ENCODE measurements around the gene GLOD5. TPM values are rescaled to one million over a fixed set of nuclear protein-coding genes. Genes with fewer than 3 reads are reported as not detected.

Gene GLOD5
- total and polyA plus RNA-seq, 2 of the 4 experiments (the other 2 are of a cell fraction), result not detected

DNA sequence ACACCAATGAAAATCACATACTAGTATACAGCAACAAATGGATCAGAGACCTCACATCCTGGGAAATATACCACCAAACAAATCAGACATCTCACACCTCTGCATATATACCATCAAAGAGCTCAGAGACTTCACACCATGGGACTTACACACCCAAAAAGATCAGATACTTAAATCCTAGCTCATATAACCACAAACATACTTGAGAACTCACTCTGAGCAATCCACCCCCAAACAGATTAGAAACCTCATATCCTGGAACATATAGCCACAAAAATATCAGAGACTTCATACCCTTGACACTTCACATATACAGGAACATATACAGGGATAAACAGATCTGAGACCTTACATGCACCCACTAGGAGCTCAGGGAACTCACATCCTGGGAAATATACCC lies 32.9 kb upstream of the GLOD5 start:
- TF ChIP-seq BHLHE40 (IDR thresholded peaks at IDR 0.05; ENCODE audit: low read depth, low read length) (no peak), CEBPB (IDR thresholded peaks at IDR 0.05; ENCODE audit: low read depth, low read length) (no peak), POLR2A (IDR thresholded peaks at IDR 0.05; ENCODE audit: low read depth, low read length) (no peak), CHD1 (IDR thresholded peaks at IDR 0.05; ENCODE audit: low read depth, low read length) (no peak), MAFK (IDR thresholded peaks at IDR 0.05; ENCODE audit: low read depth, low read length) (no peak), RFX5 (IDR thresholded peaks at IDR 0.05; ENCODE audit: low read depth, low read length) (no peak)
- TF ChIP-seq, protein P1, sequence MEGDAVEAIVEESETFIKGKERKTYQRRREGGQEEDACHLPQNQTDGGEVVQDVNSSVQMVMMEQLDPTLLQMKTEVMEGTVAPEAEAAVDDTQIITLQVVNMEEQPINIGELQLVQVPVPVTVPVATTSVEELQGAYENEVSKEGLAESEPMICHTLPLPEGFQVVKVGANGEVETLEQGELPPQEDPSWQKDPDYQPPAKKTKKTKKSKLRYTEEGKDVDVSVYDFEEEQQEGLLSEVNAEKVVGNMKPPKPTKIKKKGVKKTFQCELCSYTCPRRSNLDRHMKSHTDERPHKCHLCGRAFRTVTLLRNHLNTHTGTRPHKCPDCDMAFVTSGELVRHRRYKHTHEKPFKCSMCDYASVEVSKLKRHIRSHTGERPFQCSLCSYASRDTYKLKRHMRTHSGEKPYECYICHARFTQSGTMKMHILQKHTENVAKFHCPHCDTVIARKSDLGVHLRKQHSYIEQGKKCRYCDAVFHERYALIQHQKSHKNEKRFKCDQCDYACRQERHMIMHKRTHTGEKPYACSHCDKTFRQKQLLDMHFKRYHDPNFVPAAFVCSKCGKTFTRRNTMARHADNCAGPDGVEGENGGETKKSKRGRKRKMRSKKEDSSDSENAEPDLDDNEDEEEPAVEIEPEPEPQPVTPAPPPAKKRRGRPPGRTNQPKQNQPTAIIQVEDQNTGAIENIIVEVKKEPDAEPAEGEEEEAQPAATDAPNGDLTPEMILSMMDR (conservative IDR thresholded peaks at IDR 0.05; ENCODE audit: low read depth, low read length), result no peak
- Histone ChIP-seq H3K27ac (ENCODE audit: insufficient read depth, low read length) (no peak overlapping the region), H3K27me3 (ENCODE audit: control insufficient read depth, insufficient read depth, low read length) (peaks cover 6% of the 10 kb centered on the region), H3K4me2 (ENCODE audit: low read depth, low read length) (no peak overlapping the region), H3K23ac (ENCODE audit: low read depth, low read length) (no peak overlapping the region), H4K5ac (ENCODE audit: low read depth, low read length) (no peak overlapping the region), H3K79me1 (ENCODE audit: low read depth in 1 of 2, low read length in 2 of 2) (no peaks in the 10 kb centered on the region), H3K4me3 (ENCODE audit: insufficient read depth, low read depth, low read length) (no peak overlapping the region), H4K20me1 (ENCODE audit: insufficient read depth, low read length) (no peaks in the 10 kb centered on the region), H4K91ac (ENCODE audit: insufficient read depth, low read depth, low read length) (no peak overlapping the region), H3K14ac (replicated peaks; ENCODE audit: low read depth, low read length) (no peak overlapping the region), H3K9ac (ENCODE audit: low read depth, low read length) (no peak overlapping the region), H3K18ac (ENCODE audit: low read depth, low read length) (no peak overlapping the region), H3K56ac (ENCODE audit: extremely low read depth, insufficient read depth, low read length) (no peak overlapping the region), H2AK5ac (ENCODE audit: low read depth, low read length) (no peak overlapping the region), H2AK9ac (replicated peaks; ENCODE audit: low read depth, low read length, poor library complexity) (no peak overlapping the region), H2AFZ (replicated peaks; ENCODE audit: low read length, poor library complexity) (no peak overlapping the region), H3K4ac (ENCODE audit: low read depth, low read length) (no peak overlapping the region), H2BK15ac (ENCODE audit: low read depth, low read length) (no peak overlapping the region), H3K9me3 (ENCODE audit: control insufficient read depth, insufficient read depth, low read length) (0 out of 2 replicates have a peak, but pooled peaks cover 2% of the 10 kb centered on the region), H2BK120ac (ENCODE audit: low read depth, low read length) (no peak overlapping the region), H2BK20ac (ENCODE audit: low read depth, low read length) (no peak overlapping the region), H3K9me1 (ENCODE audit: insufficient read depth, low read length) (no peaks in the 10 kb centered on the region), H3K4me1 (ENCODE audit: control insufficient read depth, insufficient read depth, low read length) (no peaks in the 10 kb centered on the region), H2BK5ac (ENCODE audit: low read depth, low read length, poor library complexity, severe bottlenecking) (no peak overlapping the region), H3K36me3 (ENCODE audit: control insufficient read depth, insufficient read depth, low read length) (no peaks in the 10 kb centered on the region), H4K8ac (ENCODE audit: low read depth in 2 of 2, low read length in 2 of 2) (no peak overlapping the region)
- POLR2A ChIA-PET (ENCODE audit: unreplicated experiment), result no interaction called here
- ATAC-seq (ENCODE audit: low read depth) (no peak), DNase-seq (no peak)
- dilution Hi-C loops (cut with HindIII; ENCODE audit: low sequenced_read_pairs, unreplicated experiment), result no loop called here
- no TSS peak for BruUV-seq (replicated peaks)
- intact Hi-C loops (cut with micrococcal nuclease), result no loop called here
- CTCF ChIA-PET, result no interaction called here
- in situ Hi-C loops (cut with MboI; ENCODE audit: low sequenced_read_pairs), result no loop called here
